Measurements from ENCODE around the gene CELSR2. TPM values are rescaled to one million over a fixed set of nuclear protein-coding genes. Genes with fewer than 3 reads are reported as not detected.

Gene CELSR2
- total RNA-seq, 2 donors from 2014 or later: 7.3 to 7.5 TPM

Other genes starting within 250 kb of the CELSR2 start
- gene WDR47, start 207.4 kb upstream of the CELSR2 start, total RNA-seq: 1 to 10 TPM; 5.6 to 7.3 TPM
- gene TAF13, start 173.5 kb upstream of the CELSR2 start, total RNA-seq: 10 to 100 TPM in 1 of 2 donors, 1 to 10 TPM in 1; 5.9 to 18.4 TPM
- 10 to 100 TPM in 1 of 2 donors, 1 to 10 TPM in 1; 5.3 to 12.7 TPM for gene TMEM167B, start 158.8 kb upstream of the CELSR2 start, total RNA-seq
- gene ELAPOR1, start 135.4 kb upstream of the CELSR2 start, total RNA-seq: 100 to 1,000 TPM in 1 of 2 donors, 10 to 100 TPM in 1; 84.7 to 135 TPM
- gene SARS1, start 35.6 kb upstream of the CELSR2 start, total RNA-seq: 100 to 1,000 TPM in 1 of 2 donors, 10 to 100 TPM in 1; 65.3 to 123 TPM
- gene PSRC1, start 33.6 kb downstream of the CELSR2 start, total RNA-seq: 1 to 10 TPM in 1 of 2 donors, not detected in 1; 1.8 TPM
- gene MYBPHL, start 57.5 kb downstream of the CELSR2 start, total RNA-seq: not detected
- 10 to 100 TPM; 23.6 to 24.7 TPM for gene SORT1, start 148.4 kb downstream of the CELSR2 start, total RNA-seq
- gene PSMA5, start 176.9 kb downstream of the CELSR2 start, total RNA-seq: 1 to 10 TPM; 8.6 to 8.9 TPM
- 1 to 10 TPM; 1.8 to 2.3 TPM for gene SYPL2, start 217.0 kb downstream of the CELSR2 start, total RNA-seq
- 1 to 10 TPM; 2.6 to 5.9 TPM for gene ATXN7L2, start 234.4 kb downstream of the CELSR2 start, total RNA-seq
- gene CYB561D1, start 244.6 kb downstream of the CELSR2 start, total RNA-seq: 1 to 10 TPM; 6.2 to 6.9 TPM